Ishikawa (cell line): Measurements from ENCODE around the gene ZNF501.
A peak's percentile ranks its signal among the peaks of the same experiment; 100 is the strongest.

Experiments used
- CREB1 ChIP-seq: IDR thresholded peaks from 2 replicates; pipeline ENCODE4 v1.6.1; 2012; ENCODE audit warnings: low read depth
- EP300 ChIP-seq: IDR thresholded peaks from 2 replicates; pipeline ENCODE4 v1.6.1; 2012; ENCODE audit warnings: borderline replicate concordance
- FOXM1 ChIP-seq: IDR thresholded peaks from 2 replicates; pipeline ENCODE4 v1.6.1; 2012; ENCODE audit warnings: low read depth, borderline replicate concordance
- MAX ChIP-seq: IDR thresholded peaks from 2 replicates; pipeline ENCODE4 v1.6.1; 2012
- TAF1 ChIP-seq: IDR thresholded peaks from 2 replicates; pipeline ENCODE4 v1.6.1; 2012; ENCODE audit warnings: low read depth, mild to moderate bottlenecking
- YY1 ChIP-seq: IDR thresholded peaks from 2 replicates; pipeline ENCODE4 v1.6.1; 2012; ENCODE audit warnings: low read depth

- TF ChIP-seq FOXM1 = peak; percentile 93
- TF ChIP-seq TAF1 = peak; percentile 83
- TF ChIP-seq EP300 = no peak
- TF ChIP-seq MAX = peak; percentile 95
- TF ChIP-seq YY1 = peak; percentile 99
- TF ChIP-seq CREB1 = peak; percentile 95
Observed at GRCh38 chr3:44761424-44762169, 32.2 kb downstream of the ZNF501 start, which contains the start of the genes KIAA1143 and KIF15.
